NCI-H2107 (cell line): ENCODE measurements around the gene ATPAF2.

ENCODE experiments used
- DNase-seq: peaks from one replicate; lab custom pipeline; 2025; lab: John Stamatoyannopoulos, UW

ATPAF2 gene

DNA sequence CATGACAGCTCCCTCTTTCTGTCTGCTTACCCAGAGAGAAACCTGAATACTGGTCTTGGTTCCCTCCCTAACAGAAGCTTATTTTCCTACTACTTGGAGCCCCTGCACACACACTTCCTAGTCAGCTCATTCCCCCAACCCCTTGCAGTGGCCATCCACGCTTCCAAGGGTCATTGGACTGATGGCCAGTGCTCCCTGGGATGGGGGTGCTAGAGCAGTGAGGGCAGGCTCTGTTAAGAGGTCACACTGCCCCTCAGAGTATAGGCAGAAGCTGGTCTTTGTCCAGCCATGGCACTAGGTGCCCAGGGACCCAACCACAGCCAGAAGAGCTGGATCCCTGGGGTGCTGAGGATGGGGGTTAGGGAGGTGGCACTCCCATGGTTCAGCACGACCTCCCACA, 53.8 kb downstream of the ATPAF2 start:
- DNase-seq = no peak

DNA sequence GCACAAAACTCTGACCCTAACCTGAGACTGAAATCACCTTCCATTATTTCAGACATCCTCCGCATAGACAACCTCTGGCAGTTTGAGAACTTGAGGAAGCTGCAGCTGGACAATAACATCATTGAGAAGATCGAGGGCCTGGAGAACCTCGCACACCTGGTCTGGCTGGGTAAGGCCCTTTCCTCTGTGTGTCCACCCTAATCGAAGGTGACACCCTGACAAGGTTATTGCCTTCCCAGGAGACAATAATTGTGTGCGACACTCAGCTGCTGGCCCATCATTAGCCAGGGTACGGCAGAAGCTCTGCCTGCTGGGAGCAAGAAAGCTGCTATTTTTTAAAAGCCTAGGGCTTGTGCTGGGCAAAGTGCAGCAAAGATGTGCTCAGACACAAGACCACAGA, 55.2 kb downstream of the ATPAF2 start:
- DNase-seq = no peak

DNA sequence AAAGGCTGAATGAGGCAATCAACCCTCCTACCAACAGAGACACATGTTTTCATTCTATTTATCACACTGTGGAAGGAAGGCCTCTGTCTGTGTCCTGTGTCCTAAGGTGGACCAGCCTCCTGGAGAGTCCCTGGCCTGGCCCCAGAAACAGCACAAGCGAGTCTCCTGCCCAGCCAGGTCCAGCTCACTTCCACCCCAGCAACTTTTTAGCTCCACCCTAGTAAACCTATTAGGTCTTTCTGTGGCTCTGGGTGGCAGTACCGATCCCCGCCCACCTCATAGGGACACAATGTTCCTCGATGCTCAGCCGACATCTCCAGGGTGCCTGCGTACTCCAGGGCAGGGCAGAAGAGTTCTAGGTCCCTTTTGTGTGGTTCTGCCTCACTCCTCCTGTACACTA, 55.6 kb downstream of the ATPAF2 start:
- no peak for DNase-seq

DNA sequence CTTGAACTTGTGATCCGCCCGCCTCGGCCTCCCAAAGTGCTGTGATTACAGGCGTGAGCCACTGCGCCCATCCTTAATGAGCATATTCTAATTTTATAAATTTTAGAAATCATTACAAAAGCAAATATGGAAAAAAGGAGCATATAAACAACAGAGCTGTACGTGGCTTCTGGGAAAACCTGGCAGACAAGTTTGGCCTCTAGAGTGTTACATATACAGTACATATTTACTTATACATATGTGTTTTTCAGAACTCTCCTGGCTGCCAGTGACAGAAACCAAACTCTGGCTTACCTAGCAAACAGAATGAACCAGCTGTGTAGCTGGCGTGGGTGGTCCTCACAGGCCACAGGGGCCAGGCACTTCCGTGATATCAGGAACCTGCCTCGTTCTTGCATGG, 56.2 kb downstream of the ATPAF2 start:
- DNase-seq = no peak

DNA sequence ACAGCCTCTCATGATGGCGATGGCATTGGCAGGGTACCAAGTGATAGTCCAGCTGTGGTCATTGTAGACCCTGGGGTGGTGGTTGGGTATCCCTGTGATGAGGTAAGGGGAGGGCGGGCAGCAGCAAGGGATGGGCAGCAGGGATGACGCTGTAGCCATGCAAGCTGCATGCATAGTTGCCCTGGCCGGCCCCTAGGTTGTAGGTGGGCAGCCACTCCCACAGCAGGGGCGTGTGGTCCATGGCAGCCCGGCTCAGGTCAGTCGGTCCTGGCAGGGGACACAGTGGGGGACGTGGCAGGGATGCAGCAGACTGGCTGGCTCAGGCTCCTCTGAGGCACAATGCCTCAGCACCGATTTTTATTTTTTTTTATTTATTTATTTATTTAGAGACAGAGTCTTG, 57.6 kb downstream of the ATPAF2 start:
- DNase-seq = no peak

DNA sequence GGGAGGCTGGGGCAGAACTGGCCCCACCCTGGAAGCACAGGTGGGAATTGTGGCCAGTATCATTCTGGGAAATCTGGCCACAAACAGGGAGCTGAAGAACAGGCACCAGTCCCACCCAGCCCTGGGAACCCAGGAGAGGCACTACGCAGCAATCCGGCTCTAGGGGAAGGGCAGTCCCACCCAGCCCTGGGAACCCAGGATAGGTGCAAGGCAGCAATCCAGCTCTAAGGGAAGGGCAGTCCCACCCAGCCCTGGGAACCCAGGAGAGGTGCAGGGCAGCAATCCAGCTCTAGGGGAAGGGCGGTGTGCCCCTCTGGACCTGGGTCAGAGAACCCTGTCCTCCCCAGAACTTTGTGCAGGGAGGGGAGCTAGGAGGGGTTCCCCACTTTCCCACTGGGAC, 59.2 kb downstream of the ATPAF2 start:
- DNase-seq = no peak

DNA sequence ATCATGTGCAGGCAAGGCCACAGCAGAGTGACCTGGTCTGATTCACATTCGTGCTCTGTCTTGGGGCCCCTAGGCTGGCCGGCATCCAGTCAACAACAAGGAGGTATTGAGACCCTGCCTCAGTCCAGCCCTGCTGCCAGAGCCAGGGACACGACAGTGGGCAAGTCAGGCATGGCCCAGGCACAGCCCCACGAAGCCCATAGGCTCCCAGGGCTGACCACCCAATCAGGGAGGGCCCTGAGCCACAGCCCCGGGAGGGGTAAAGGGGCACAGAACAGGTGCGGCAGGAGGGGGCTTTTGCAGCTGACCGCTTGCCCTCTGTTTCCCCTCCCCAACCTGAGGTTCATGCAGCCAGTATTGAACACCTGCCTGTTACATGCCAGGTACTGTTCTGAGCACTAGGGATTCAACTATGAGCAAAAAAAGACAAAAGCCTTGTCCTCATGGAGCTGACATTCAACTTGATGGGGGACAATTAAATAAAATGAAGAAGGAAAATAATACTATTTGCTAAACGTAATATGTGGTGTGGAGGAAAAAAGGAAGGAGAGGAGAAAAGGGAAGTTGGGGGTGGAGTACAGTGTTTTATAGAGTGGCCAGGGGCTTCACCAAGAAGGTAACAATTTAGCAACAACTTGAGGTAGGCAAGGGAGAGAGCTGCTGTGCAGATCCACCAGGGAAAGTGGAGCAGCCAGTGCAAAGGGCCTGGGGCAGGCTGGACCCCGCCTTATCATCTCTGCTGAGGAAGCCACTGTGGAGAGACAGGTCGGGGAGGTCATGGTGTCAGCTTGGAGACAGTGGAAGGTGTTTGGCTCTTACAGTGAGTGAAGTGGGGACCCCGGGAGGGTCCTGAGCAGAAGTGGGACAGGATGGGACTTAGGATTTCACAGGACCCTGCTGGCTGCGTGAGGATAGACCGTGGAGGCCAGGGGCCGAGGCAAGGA, 60.2 kb downstream of the ATPAF2 start:
- DNase-seq = no peak

DNA sequence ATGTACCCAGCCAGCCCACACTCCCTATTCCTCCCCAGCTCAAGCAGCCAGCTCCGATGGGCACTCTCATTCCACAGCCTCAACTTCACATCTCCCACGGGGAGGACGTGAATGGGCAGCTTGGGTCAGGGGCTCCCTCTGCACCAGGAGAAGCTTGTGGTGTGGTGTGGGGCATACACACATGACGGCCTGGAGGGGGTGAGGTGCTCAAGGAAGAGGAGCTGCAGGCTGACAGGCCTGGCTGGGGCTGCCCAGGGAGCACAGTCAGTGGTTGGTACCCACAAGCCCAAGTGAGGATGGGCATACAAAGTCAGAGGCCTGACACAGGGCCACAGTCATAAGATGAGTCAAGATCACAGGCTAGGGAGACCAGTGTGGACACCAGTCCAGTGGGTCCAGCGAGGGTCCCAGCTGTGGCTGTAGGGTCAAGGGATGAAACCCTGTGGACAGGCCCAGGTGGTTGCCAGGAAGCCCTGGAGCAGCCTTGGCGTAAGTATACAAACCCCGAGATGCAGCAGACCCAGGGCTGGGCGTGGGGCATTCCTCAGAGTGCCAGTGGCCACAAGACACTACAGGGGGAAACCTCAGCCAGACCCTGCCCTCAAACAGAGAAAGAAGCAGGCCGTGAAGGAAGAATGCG, 61.9 kb downstream of the ATPAF2 start:
- no peak for DNase-seq

DNA sequence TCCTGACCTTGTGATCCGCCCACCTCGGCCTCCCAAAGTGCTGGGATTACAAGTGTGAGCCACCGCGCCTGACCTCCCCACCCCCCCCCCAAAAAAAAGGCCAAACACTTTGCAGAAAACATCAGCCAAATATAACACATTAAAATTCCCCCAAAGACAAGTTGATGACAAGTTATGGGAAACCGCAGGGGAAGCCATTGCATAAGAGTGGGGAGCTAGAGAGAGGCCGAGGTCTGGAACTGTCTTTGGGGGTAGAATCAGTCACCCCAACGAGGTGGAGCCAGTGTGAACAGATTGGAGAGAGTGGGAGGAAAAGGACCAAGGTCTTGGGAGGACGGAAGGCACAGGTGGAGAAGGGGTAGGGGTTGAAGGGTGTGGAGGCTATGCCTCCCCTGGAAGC, 63.5 kb downstream of the ATPAF2 start:
- no peak for DNase-seq

DNA sequence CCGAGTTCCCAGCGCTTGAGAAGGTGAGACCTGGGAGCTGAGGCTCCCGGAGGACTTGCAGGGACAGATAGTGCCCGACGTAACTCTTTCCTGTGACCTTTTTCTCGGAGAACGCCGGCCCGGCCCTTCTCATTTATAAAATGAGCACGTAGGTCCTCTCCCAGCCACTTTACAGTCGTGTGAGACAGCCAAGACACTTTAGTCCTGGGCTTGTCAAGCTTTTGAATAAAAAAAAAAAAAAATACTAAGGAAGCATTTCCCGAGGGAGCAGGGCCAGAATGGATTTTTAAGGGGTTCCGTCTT, 66.1 kb downstream of the ATPAF2 start:
- no peak for DNase-seq

DNA sequence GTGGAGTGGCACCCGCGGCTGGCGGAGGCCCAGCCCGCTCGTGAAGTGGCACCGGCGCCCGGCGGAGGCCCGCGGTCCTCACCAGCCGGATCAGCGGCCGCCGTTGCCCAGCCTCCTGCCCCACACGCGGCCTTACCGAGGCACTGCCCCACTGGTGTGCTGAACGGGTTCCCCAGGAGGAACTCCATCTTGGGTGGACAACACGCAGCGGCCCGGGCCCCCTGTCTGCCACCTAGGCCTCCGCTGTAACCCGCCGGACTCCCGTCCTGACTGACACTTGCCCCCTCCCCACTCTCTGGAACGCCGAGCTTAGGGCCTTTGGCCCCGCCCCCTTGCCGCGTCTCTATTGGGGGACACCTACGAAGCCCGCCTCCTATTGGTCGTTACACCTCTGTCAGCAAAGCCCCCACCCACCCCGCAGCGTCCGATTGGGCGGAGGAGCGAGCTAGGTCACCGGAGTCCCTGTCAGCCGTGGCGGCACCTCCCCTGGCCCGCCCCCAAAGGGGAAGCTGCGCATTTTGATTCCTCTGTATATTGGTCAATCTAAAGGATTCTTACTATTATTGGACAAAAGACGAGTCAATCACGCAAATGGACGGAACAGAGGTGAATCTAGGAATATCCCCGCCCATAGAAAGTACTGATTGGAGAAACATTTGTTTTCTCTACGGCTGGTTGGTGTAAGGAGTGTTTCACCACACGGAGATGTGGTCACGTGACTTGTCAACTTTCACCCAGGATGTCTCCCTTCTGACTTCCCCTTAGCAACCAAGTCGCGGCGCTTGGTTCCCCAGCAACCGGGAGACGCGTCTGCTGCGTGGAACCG, 66.6 kb downstream of the ATPAF2 start, which contains the start of the genes DRC3 and TOM1L2:
DRC3 (plus strand) TSS at position 737 of the 826 bp plus-strand sequence. CDS start 4,737 bp downstream, outside the sequence.
TOM1L2 (minus strand) TSS at position 275 of the 826 bp plus-strand sequence; CDS start at position 188, 87 bp downstream.
- peak; percentile 95 for DNase-seq

DNA sequence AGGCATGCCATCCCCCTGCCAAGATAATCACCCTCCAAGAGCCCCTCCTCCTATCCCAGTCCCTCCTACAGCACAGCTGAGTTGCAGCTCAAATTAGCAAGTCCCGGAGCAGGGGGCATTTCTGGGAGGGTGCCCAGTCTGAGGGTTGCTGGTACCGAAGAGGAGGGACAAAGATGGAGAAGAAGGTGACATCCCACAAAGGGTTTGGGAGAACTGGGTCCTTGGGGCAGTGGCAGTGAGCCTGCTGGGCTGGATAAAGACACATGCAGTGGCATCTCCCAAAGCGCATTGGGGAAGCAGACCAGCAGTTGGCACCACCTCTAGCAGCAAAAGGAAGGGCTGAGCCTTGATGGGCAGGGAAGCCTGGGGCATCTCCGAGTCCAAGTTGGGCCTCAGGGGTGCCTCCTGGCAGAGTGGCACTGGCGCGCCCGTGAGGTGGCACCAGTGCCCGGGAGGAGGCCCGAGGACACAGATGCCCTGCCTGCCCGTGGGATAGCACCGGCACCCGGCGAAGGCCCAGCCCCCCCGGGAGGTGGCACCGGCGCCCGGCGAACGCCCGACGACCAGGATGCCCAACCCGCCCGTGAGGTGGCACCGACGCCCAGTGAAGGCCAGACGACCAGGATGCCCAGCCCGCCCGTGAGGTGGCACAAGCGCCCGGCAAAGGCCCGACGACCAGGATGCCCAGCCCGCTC, 67.4 kb downstream of the ATPAF2 start:
- DNase-seq = no peak

DNA sequence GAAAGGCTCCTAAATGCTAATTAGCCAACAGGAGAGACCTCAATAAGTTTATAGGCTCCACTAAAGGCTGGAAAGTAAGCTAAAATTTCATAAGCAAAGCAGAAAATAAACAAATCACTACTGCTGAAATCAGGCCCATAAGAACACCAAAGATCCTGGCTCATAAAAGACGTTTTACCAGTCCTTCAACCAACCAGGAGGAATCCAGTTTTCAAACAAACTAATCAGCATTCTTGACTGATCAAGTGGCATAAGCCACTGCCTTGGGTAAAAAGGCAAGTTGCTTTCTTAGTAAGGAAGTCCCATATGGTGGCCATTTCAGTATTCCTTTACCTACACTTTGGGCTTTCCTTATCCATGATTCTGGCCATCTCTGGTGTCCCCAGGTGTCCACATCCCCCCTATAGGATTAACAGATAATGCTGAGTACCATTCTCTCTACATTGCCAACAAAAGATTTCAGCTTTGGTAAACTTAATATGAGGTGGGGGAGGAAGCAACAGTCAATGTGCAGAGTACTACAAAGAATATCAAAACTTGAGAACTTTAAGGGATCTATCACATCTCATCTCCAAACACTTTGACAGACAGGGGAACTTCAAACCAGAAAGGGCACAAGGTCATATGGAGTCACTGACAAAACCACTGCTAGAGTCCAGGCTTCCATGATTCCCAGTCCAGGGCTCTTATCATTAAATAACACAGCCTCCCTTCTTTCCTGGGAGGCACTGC, 68.1 kb downstream of the ATPAF2 start:
- no peak for DNase-seq
